K562 (cell line): ENCODE measurements around the gene WDR46. TPM values are rescaled to one million over a fixed set of nuclear protein-coding genes. Genes with fewer than 3 reads are reported as not detected.

Source experiments
- BMI1 ChIP-seq: fragments of 150-350 bp; IDR thresholded peaks from 2 replicates; pipeline ENCODE4 v1.6.1; 2014; ENCODE audit warnings: low read length
- CEBPB ChIP-seq: fragments of 450-650 bp; IDR thresholded peaks from 2 replicates; pipeline ENCODE4 v1.6.1; 2016; ENCODE audit warnings: missing genetic modification characterization, missing compliant biosample characterization
- DACH1 ChIP-seq: fragments of 450-650 bp; IDR thresholded peaks from 2 replicates; pipeline ENCODE4 v1.6.1; 2018; ENCODE audit not compliant: partially characterized antibody
- HOXB6 ChIP-seq: fragments of 250-450 bp; sonication (Bioruptor Pico); IDR thresholded peaks from 2 replicates; pipeline ENCODE4 v1.5.1; 2022; ENCODE audit warnings: mild to moderate bottlenecking, borderline replicate concordance
- KLF1 ChIP-seq: fragments of 450-650 bp; IDR thresholded peaks from 2 replicates; pipeline ENCODE4 v1.6.1; 2016; ENCODE audit warnings: missing genetic modification characterization, missing compliant biosample characterization
- MCM7 ChIP-seq, 2 experiments: fragments of 450-650 bp; IDR thresholded peaks; 2 replicates each; pipeline ENCODE4 v1.6.1; 2016 to 2018
- NFIX ChIP-seq: fragments of 250-450 bp; sonication (Bioruptor Pico); IDR thresholded peaks from 2 replicates; pipeline ENCODE4 v1.4.0; 2020; ENCODE audit warnings: low read depth, mild to moderate bottlenecking, moderate library complexity
- SFPQ ChIP-seq: fragments of 200-400 bp; formaldehyde crosslinking; IDR thresholded peaks from 2 replicates; pipeline ENCODE4 v1.6.1; 2017; ENCODE audit warnings: mild to moderate bottlenecking, low read depth, low read length, moderate library complexity
- SLC30A9 ChIP-seq: fragments of 250-450 bp; sonication (Bioruptor Pico); IDR thresholded peaks from 2 replicates; pipeline ENCODE4 v1.8.0; 2022; ENCODE audit warnings: mild to moderate bottlenecking, moderate library complexity
- SOX6 ChIP-seq: fragments of 450-650 bp; IDR thresholded peaks from 2 replicates; pipeline ENCODE4 v1.6.1; 2014; ENCODE audit warnings: mild to moderate bottlenecking
- WHSC1 ChIP-seq: IDR thresholded peaks from one replicate; pipeline ENCODE4 v1.6.1; 2012; ENCODE audit warnings: low read length, control low read depth, inconsistent platforms
- ZFP1 ChIP-seq: fragments of 450-650 bp; formaldehyde crosslinking; IDR thresholded peaks from 2 replicates; pipeline ENCODE4 v1.4.0; 2020; ENCODE audit warnings: mild to moderate bottlenecking, mixed read lengths
- ZNF212 ChIP-seq: fragments of 450-650 bp; formaldehyde crosslinking; IDR thresholded peaks from 2 replicates; pipeline ENCODE4 v1.4.0; 2020; ENCODE audit warnings: mild to moderate bottlenecking
- ZNF316 ChIP-seq: fragments of 450-650 bp; IDR thresholded peaks from 2 replicates; pipeline ENCODE4 v1.6.1; 2016
- ZNF41 ChIP-seq: fragments of 250-450 bp; sonication (Bioruptor Pico); conservative IDR thresholded peaks from 2 replicates; pipeline ENCODE4 v1.4.0; 2020; ENCODE audit warnings: mild to moderate bottlenecking
- ZNF583 ChIP-seq: fragments of 250-450 bp; sonication (Bioruptor Pico); IDR thresholded peaks from 2 replicates; pipeline ENCODE4 v1.4.0; 2020
- ZNF592 ChIP-seq: fragments of 450-650 bp; IDR thresholded peaks from 2 replicates; pipeline ENCODE4 v1.6.1; 2017; ENCODE audit warnings: antibody characterized with exemption, mild to moderate bottlenecking
- ZNF696 ChIP-seq: fragments of 250-450 bp; sonication (Bioruptor Pico); conservative IDR thresholded peaks from 2 replicates; pipeline ENCODE4 v1.4.0; 2020; ENCODE audit warnings: mild to moderate bottlenecking, moderate library complexity
- ZSCAN29 ChIP-seq: fragments of 450-650 bp; IDR thresholded peaks from 2 replicates; pipeline ENCODE4 v1.6.1; 2017
- polyA plus RNA-seq, 8 experiments: library from polyadenylated mRNA; depleted of rRNA in 4 of 8; stranded (reverse) in 5 of 8; unstranded in 3 of 8; fragments of >200 nt; fragmentation: Nextera tagmentation in 2 of 8; fragmentation: Illumina TruSeq in 1 of 8; extraction: Ambion mirVana in 2 of 8; extraction: Trizol in 1 of 8; gene quantifications; 2 replicates each; pipeline versions ENCODE4 v1.2.1 to v1.2.3, GENCODE V29; 2011 to 2014; ENCODE audit warnings: inconsistent platforms in 1 of 8, missing spikeins in 1 of 8
- total RNA-seq, 7 experiments: library from RNA; depleted of rRNA in 6 of 7; stranded (reverse); fragments of >200 nt in 6 of 7; fragmentation: Illumina TruSeq in 2 of 7; extraction: Trizol in 2 of 7; gene quantifications; 2 replicates each; pipeline versions ENCODE4 v1.2.1 to v1.2.3, GENCODE V29; 2011 to 2021; ENCODE audit warnings: low replicate concordance in 1 of 7
- TF ChIP-seq, protein P1 (sequence below): sonication (generic); formaldehyde crosslinking; IDR thresholded peaks from 2 replicates; pipeline ENCODE4 v1.8.1; 2023; ENCODE audit warnings: mild to moderate bottlenecking, missing genetic modification reagents
- TF ChIP-seq, protein P2 (sequence below): conservative IDR thresholded peaks from 2 replicates; pipeline ENCODE4 v1.6.1; 2011; ENCODE audit warnings: low read depth, mild to moderate bottlenecking, low read length; ENCODE audit not compliant: control insufficient read depth

WDR46 gene
- total and polyA plus RNA-seq, 9 of the 15 experiments (the other 6 are each of a cell fraction or from before 2014, with no cell fraction given) = 8.9 to 146 (median 93.1) TPM

DNA sequence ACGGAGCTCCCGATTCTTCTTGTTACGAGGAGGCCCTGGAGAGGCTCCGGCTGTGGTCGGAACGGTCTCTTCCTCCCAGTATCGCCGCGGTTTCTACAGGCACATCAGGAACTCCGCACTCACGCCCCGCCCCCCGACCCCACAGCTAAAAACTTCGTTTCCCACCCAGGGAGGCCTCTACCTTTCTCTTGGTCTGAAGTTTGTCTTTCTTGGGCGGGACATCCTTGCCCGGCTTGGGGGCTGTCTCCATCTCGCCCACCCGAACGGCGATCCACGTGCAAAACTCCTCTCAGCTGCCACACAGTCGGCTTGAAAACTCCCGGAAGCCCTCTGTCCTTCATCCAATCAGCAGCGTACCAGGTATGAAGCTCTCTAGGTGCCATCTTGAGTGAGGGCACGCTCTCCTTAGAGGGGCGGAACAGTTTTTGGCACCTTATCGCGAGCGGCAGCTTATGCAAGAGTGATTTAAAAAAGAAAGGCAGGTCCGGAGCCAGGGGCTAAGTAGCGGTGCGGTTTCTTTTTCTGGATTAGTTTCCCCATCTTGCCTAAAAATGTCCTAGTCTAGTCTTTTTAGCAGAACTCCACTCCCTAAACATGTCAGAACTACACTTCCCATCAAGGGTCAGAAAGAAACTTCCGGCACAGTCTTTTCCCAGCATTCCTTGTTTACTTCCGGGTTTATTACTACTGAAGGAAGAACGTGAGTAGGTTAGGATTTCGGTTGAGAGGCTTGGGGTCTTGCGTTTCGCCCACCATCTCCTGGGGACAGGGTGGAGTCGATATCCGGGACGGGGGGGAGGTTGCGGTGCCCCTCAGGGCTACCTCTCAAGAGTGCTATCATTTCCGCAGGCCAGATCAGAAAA is at the start of gene WDR46, which contains the start of gene PFDN6 (continued):
- TF ChIP-seq ZNF316 = no peak
- TF ChIP-seq HOXB6 (CRISPR knock-in tag) = no peak
- no peak for TF ChIP-seq SFPQ
- no peak for TF ChIP-seq ZNF41 (CRISPR knock-in tag)
- no peak for TF ChIP-seq ZSCAN29
- no peak for TF ChIP-seq BMI1
- TF ChIP-seq ZNF583 (CRISPR knock-in tag) = peak; percentile 18; the same call in 1 of the 2 replicates
- TF ChIP-seq SOX6 = no peak
- TF ChIP-seq, protein P1, sequence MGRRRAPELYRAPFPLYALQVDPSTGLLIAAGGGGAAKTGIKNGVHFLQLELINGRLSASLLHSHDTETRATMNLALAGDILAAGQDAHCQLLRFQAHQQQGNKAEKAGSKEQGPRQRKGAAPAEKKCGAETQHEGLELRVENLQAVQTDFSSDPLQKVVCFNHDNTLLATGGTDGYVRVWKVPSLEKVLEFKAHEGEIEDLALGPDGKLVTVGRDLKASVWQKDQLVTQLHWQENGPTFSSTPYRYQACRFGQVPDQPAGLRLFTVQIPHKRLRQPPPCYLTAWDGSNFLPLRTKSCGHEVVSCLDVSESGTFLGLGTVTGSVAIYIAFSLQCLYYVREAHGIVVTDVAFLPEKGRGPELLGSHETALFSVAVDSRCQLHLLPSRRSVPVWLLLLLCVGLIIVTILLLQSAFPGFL = 0 out of 2 replicates have a peak, but pooled peaks have one; percentile 80
- no peak for TF ChIP-seq SLC30A9 (CRISPR knock-in tag)
- no peak for TF ChIP-seq DACH1
- peak; percentile 85 for TF ChIP-seq CEBPB (tag)
- no peak for TF ChIP-seq MCM7 (IDR thresholded peaks at IDR 0.05)
- TF ChIP-seq ZNF592 = peak; percentile 82
- no peak for TF ChIP-seq NFIX (CRISPR knock-in tag)
- TF ChIP-seq KLF1 (tag) = no peak
- TF ChIP-seq, protein P2, sequence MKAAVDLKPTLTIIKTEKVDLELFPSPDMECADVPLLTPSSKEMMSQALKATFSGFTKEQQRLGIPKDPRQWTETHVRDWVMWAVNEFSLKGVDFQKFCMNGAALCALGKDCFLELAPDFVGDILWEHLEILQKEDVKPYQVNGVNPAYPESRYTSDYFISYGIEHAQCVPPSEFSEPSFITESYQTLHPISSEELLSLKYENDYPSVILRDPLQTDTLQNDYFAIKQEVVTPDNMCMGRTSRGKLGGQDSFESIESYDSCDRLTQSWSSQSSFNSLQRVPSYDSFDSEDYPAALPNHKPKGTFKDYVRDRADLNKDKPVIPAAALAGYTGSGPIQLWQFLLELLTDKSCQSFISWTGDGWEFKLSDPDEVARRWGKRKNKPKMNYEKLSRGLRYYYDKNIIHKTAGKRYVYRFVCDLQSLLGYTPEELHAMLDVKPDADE = peak; percentile 41
- TF ChIP-seq WHSC1 = no peak
- TF ChIP-seq ZNF212 (CRISPR knock-in tag) = no peak
- no peak for TF ChIP-seq ZNF696 (CRISPR knock-in tag)
- no peak for TF ChIP-seq ZFP1 (CRISPR knock-in tag)
